ENCODE data around the gene USP40. TPM values are rescaled to one million over a fixed set of nuclear protein-coding genes. Genes with fewer than 3 reads are reported as not detected.

USP40 gene
- total RNA-seq, 4 donors from 2014 or later: 30.7 to 113 (median 41.3) TPM

GRCh38 chr2:233497692-233498091 is 68.9 kb downstream of the USP40 start:
- in situ Hi-C loops (cut with MboI; ENCODE audit: low pct_ligation_motif_present in 1 of 4, low pct_unique_long_range_greater_than_20kb in 1 of 4, low sequenced_read_pairs in 3 of 4): no loop called here
- no peak overlapping the region for H3K27ac ChIP-seq
- H3K27me3 ChIP-seq: no peaks in the 10 kb centered on the region
- H3K36me3 ChIP-seq: peaks cover 0 to 40% (median 5%) of the 10 kb centered on the region in 4 donors
- no peak overlapping the region for H3K4me3 ChIP-seq
- no peaks in the 10 kb centered on the region for H3K9me3 ChIP-seq
- intact Hi-C loops (cut with DNase I; ENCODE audit: low total_unique reads): no loop called here
- no peak for TF ChIP-seq EP300 (IDR thresholded peaks at IDR 0.05; ENCODE audit: low read depth)
- no peak for TF ChIP-seq CTCF (IDR thresholded peaks at IDR 0.05)
- no peak for DNase-seq
- peaks cover 0 to 6% (median 0%) of the 10 kb centered on the region in 4 donors for H3K4me1 ChIP-seq
- 66% methylated on average over 2 of the region's 2 CpGs; no CpG with 5 or more reads in 1 of the 2 donors for WGBS, 2 donors (ENCODE audit: low coverage in 1 of 2)

- no peak for DNase-seq
- H3K4me1 ChIP-seq: peaks cover 0 to 6% (median 0%) of the 10 kb centered on the region in 4 donors
- peaks cover 0 to 34% (median 6%) of the 10 kb centered on the region in 4 donors for H3K36me3 ChIP-seq
- intact Hi-C loops (cut with DNase I; ENCODE audit: low total_unique reads): no loop called here
- H3K4me3 ChIP-seq: no peak overlapping the region
- no peak overlapping the region for H3K27ac ChIP-seq
- in situ Hi-C loops (cut with MboI; ENCODE audit: low pct_ligation_motif_present in 1 of 4, low pct_unique_long_range_greater_than_20kb in 1 of 4, low sequenced_read_pairs in 3 of 4): no loop called here
- TF ChIP-seq CTCF (IDR thresholded peaks at IDR 0.05): no peak
- TF ChIP-seq POLR2A (IDR thresholded peaks at IDR 0.05): no peak
- no peak for TF ChIP-seq POLR2AphosphoS5 (IDR thresholded peaks at IDR 0.05)
- no peak for TF ChIP-seq EP300 (IDR thresholded peaks at IDR 0.05; ENCODE audit: low read depth)
- 87% methylated on average over 10 of the region's 10 CpGs for WGBS, 2 donors (ENCODE audit: low coverage in 1 of 2)
- H3K27me3 ChIP-seq: no peaks in the 10 kb centered on the region
- H3K9me3 ChIP-seq: no peaks in the 10 kb centered on the region
These were observed 70.8 kb downstream of the USP40 start for GRCh38 chr2:233495503-233496496.

GRCh38 chr2:233492751-233493150 is 73.8 kb downstream of the USP40 start:
- Histone ChIP-seq H3K36me3 (peaks cover 0 to 31% (median 5%) of the 10 kb centered on the region in 4 donors), H3K27ac (no peak overlapping the region), H3K4me3 (no peak overlapping the region), H3K4me1 (no peaks in the 10 kb centered on the region), H3K9me3 (no peaks in the 10 kb centered on the region), H3K27me3 (no peaks in the 10 kb centered on the region)
- WGBS, 2 donors (ENCODE audit: low coverage in 1 of 2): 90 to 94% methylated on average over 2 to 4 of the region's 4 CpGs
- in situ Hi-C loops (cut with MboI; ENCODE audit: low pct_ligation_motif_present in 1 of 4, low pct_unique_long_range_greater_than_20kb in 1 of 4, low sequenced_read_pairs in 3 of 4) (no loop called here), intact Hi-C loops (cut with DNase I; ENCODE audit: low total_unique reads) (no loop called here)
- no peak for TF ChIP-seq POLR2AphosphoS5 (IDR thresholded peaks at IDR 0.05)
- TF ChIP-seq POLR2A (IDR thresholded peaks at IDR 0.05): no peak
- no peak for TF ChIP-seq CTCF (IDR thresholded peaks at IDR 0.05)
- TF ChIP-seq EP300 (IDR thresholded peaks at IDR 0.05; ENCODE audit: low read depth): no peak
- DNase-seq: no peak

GRCh38 chr2:233492078-233492477 is 74.5 kb downstream of the USP40 start:
- in situ Hi-C loops (cut with MboI; ENCODE audit: low pct_ligation_motif_present in 1 of 4, low pct_unique_long_range_greater_than_20kb in 1 of 4, low sequenced_read_pairs in 3 of 4): no loop called here
- no peak for TF ChIP-seq EP300 (IDR thresholded peaks at IDR 0.05; ENCODE audit: low read depth)
- no peak for TF ChIP-seq CTCF (IDR thresholded peaks at IDR 0.05)
- TF ChIP-seq POLR2A (IDR thresholded peaks at IDR 0.05): no peak
- no peak for TF ChIP-seq POLR2AphosphoS5 (IDR thresholded peaks at IDR 0.05)
- no peak overlapping the region for H3K27ac ChIP-seq
- no peaks in the 10 kb centered on the region for H3K27me3 ChIP-seq
- DNase-seq: no peak
- H3K4me3 ChIP-seq: no peak overlapping the region
- H3K9me3 ChIP-seq: no peaks in the 10 kb centered on the region
- no peaks in the 10 kb centered on the region for H3K4me1 ChIP-seq
- WGBS, 2 donors (ENCODE audit: low coverage in 1 of 2): 86 to 88% methylated on average over 4 of the region's 4 CpGs
- peaks cover 0 to 25% (median 4%) of the 10 kb centered on the region in 4 donors for H3K36me3 ChIP-seq
- intact Hi-C loops (cut with DNase I; ENCODE audit: low total_unique reads): no loop called here
